HEK293 (cell line): Measurements from ENCODE around the gene TBC1D22A.

Experiments
- CTCF ChIA-PET: fragments of 350-600 bp; formaldehyde crosslinking; extraction: SDS; loops from one replicate; lab custom pipeline; 2021; ENCODE audit warnings: antibody characterized with exemption; lab: Yijun Ruan, JAX
- POLR2A ChIA-PET: fragments of 300-600 bp; formaldehyde crosslinking; extraction: SDS; loops from one replicate; lab custom pipeline; 2020; ENCODE audit warnings: antibody characterized with exemption, inconsistent platforms; lab: Yijun Ruan, JAX
- H3K27ac ChIP-seq: fragments of 200-500 bp; sonication (Bioruptor generic); 2 replicates; pipeline ENCODE4 v1.5.1; 2014; ENCODE audit warnings: low read depth, low read length, control low read depth, inconsistent platforms; ENCODE audit errors: extremely low read depth
- H3K36me3 ChIP-seq, 2 experiments: fragments of 200-500 bp in 1 of 2; sonication (Bioruptor generic) in 1 of 2; 1 replicate in 1 of 2; 2 replicates in 1 of 2; pipeline ENCODE4 v1.5.1; 2014 to 2017; ENCODE audit warnings: inconsistent platforms in 2 of 2, low read length in 2 of 2; ENCODE audit not compliant: control insufficient read depth in 2 of 2, insufficient read depth in 1 of 2
- H3K4me1 ChIP-seq: fragments of 200-500 bp; sonication (Bioruptor generic); 2 replicates; pipeline ENCODE4 v1.5.1; 2014; ENCODE audit warnings: mild to moderate bottlenecking, low read length, inconsistent platforms; ENCODE audit not compliant: control insufficient read depth, insufficient read depth
- H3K4me3 ChIP-seq: 2 replicates; pipeline ENCODE4 v1.5.1; 2011; ENCODE audit warnings: low read depth, mild to moderate bottlenecking, control low read depth, low read length, moderate library complexity
- H3K9me3 ChIP-seq: fragments of 200-500 bp; sonication (Bioruptor generic); 2 replicates; pipeline ENCODE4 v1.5.1; 2014; ENCODE audit warnings: low read depth, low read length, inconsistent platforms; ENCODE audit not compliant: control insufficient read depth, insufficient read depth
- BCL11A ChIP-seq: fragments of 450-650 bp; formaldehyde crosslinking; IDR thresholded peaks from 2 replicates; pipeline ENCODE4 v1.5.1; 2016; ENCODE audit warnings: low read depth, missing biosample characterization, missing genetic modification characterization
- GLI4 ChIP-seq: fragments of 450-650 bp; formaldehyde crosslinking; IDR thresholded peaks from 2 replicates; pipeline ENCODE4 v1.5.1; 2016; ENCODE audit warnings: missing biosample characterization, missing genetic modification characterization
- KLF16 ChIP-seq: fragments of 450-650 bp; formaldehyde crosslinking; IDR thresholded peaks from 2 replicates; pipeline ENCODE4 v1.5.1; 2017; ENCODE audit warnings: missing biosample characterization, missing genetic modification characterization
- MEIS1 ChIP-seq: sonication (generic); formaldehyde crosslinking; IDR thresholded peaks from 2 replicates; pipeline ENCODE4 v1.8.1; 2022; ENCODE audit warnings: missing genetic modification reagents, mild to moderate bottlenecking, borderline replicate concordance
- PRDM1 ChIP-seq: fragments of 450-650 bp; formaldehyde crosslinking; IDR thresholded peaks from 2 replicates; pipeline ENCODE4; 2016; ENCODE audit warnings: missing biosample characterization, missing genetic modification characterization
- REPIN1 ChIP-seq: fragments of 450-650 bp; formaldehyde crosslinking; IDR thresholded peaks from 2 replicates; pipeline ENCODE4 v1.5.1; 2017; ENCODE audit warnings: missing biosample characterization, missing genetic modification characterization, low read depth
- SALL2 ChIP-seq: fragments of 450-650 bp; formaldehyde crosslinking; IDR thresholded peaks from 2 replicates; pipeline ENCODE4 v1.5.0; 2017; ENCODE audit warnings: missing biosample characterization, mild to moderate bottlenecking, missing genetic modification characterization, borderline replicate concordance
- SCRT1 ChIP-seq: fragments of 450-650 bp; formaldehyde crosslinking; IDR thresholded peaks from 2 replicates; pipeline ENCODE4 v1.5.1; 2016; ENCODE audit warnings: missing biosample characterization, missing genetic modification characterization, borderline replicate concordance
- SP2 ChIP-seq: fragments of 450-650 bp; formaldehyde crosslinking; IDR thresholded peaks from 2 replicates; pipeline ENCODE4 v1.5.1; 2016; ENCODE audit warnings: missing biosample characterization, missing genetic modification characterization
- SP3 ChIP-seq: fragments of 450-650 bp; formaldehyde crosslinking; IDR thresholded peaks from 2 replicates; pipeline ENCODE4 v1.5.1; 2016; ENCODE audit warnings: missing biosample characterization, missing genetic modification characterization
- TRIM28 ChIP-seq: IDR thresholded peaks from 2 replicates; pipeline ENCODE4 v1.6.1; 2011; ENCODE audit warnings: low read length, control low read depth, borderline replicate concordance
- ZBTB1 ChIP-seq: fragments of 450-650 bp; formaldehyde crosslinking; IDR thresholded peaks from 2 replicates; pipeline ENCODE4 v1.5.1; 2016; ENCODE audit warnings: missing biosample characterization, missing genetic modification characterization
- ZBTB17 ChIP-seq: fragments of 450-650 bp; formaldehyde crosslinking; IDR thresholded peaks from 2 replicates; pipeline ENCODE4 v1.5.1; 2016; ENCODE audit warnings: missing biosample characterization, missing genetic modification characterization
- ZEB2 ChIP-seq: fragments of 450-650 bp; formaldehyde crosslinking; IDR thresholded peaks from 2 replicates; pipeline ENCODE4 v1.5.1; 2016; ENCODE audit warnings: missing biosample characterization, missing genetic modification characterization
- ZNF202 ChIP-seq: fragments of 450-650 bp; formaldehyde crosslinking; IDR thresholded peaks from 2 replicates; pipeline ENCODE4 v1.5.1; 2016; ENCODE audit warnings: missing biosample characterization, missing genetic modification characterization, borderline replicate concordance
- ZNF211 ChIP-seq: fragments of 450-650 bp; formaldehyde crosslinking; IDR thresholded peaks from 2 replicates; pipeline ENCODE4 v1.5.1; 2016; ENCODE audit warnings: low read depth, missing biosample characterization, missing genetic modification characterization
- ZNF223 ChIP-seq: fragments of 450-650 bp; formaldehyde crosslinking; IDR thresholded peaks from 2 replicates; pipeline ENCODE4 v1.5.1; 2016; ENCODE audit warnings: missing biosample characterization, missing genetic modification characterization
- ZNF239 ChIP-seq: fragments of 450-650 bp; formaldehyde crosslinking; IDR thresholded peaks from 2 replicates; pipeline ENCODE4 v1.5.1; 2016; ENCODE audit warnings: missing biosample characterization, missing genetic modification characterization
- ZNF274 ChIP-seq, 2 experiments: fragments of 200-500 bp in 1 of 2; fragments of 450-650 bp in 1 of 2; sonication (Bioruptor generic) in 1 of 2; formaldehyde crosslinking in 1 of 2; IDR thresholded peaks; 2 replicates each; pipeline versions ENCODE4 v1.5.1 to v1.6.1; 2014 to 2016; ENCODE audit warnings: borderline replicate concordance in 1 of 2, inconsistent platforms in 1 of 2, low read length in 1 of 2, missing biosample characterization in 1 of 2, missing genetic modification characterization in 1 of 2
- ZNF292 ChIP-seq: fragments of 450-650 bp; formaldehyde crosslinking; IDR thresholded peaks from 2 replicates; pipeline ENCODE4 v1.5.1; 2016; ENCODE audit warnings: low read depth, missing biosample characterization, missing genetic modification characterization, borderline replicate concordance
- ZNF416 ChIP-seq: fragments of 450-650 bp; formaldehyde crosslinking; IDR thresholded peaks from 2 replicates; pipeline ENCODE4 v1.5.1; 2016; ENCODE audit warnings: missing biosample characterization, missing genetic modification characterization
- ZNF433 ChIP-seq: fragments of 450-650 bp; formaldehyde crosslinking; IDR thresholded peaks from 2 replicates; pipeline ENCODE4 v1.5.1; 2016; ENCODE audit warnings: missing biosample characterization, missing genetic modification characterization, low read depth
- ZNF561 ChIP-seq: fragments of 450-650 bp; IDR thresholded peaks from 2 replicates; pipeline ENCODE4 v1.5.1; 2018; ENCODE audit warnings: missing biosample characterization, missing genetic modification characterization, borderline replicate concordance
- ZNF610 ChIP-seq: fragments of 450-650 bp; formaldehyde crosslinking; IDR thresholded peaks from 2 replicates; pipeline ENCODE4 v1.5.1; 2016; ENCODE audit warnings: missing biosample characterization, missing genetic modification characterization, borderline replicate concordance
- ZNF670 ChIP-seq: fragments of 450-650 bp; formaldehyde crosslinking; IDR thresholded peaks from 2 replicates; pipeline ENCODE4 v1.5.1; 2016; ENCODE audit warnings: missing biosample characterization, missing genetic modification characterization, low read depth
- TF ChIP-seq, protein P1 (sequence below): fragments of 450-650 bp; formaldehyde crosslinking; IDR thresholded peaks from 2 replicates; pipeline ENCODE4 v1.5.1; 2016; ENCODE audit warnings: missing biosample characterization, missing genetic modification characterization
- TF ChIP-seq, protein P2 (sequence below): fragments of 450-650 bp; formaldehyde crosslinking; IDR thresholded peaks from 2 replicates; pipeline ENCODE4 v1.5.1; 2016; ENCODE audit warnings: missing biosample characterization, missing genetic modification characterization
- TF ChIP-seq, protein P3 (sequence below): fragments of 450-650 bp; formaldehyde crosslinking; IDR thresholded peaks from 2 replicates; pipeline ENCODE4 v1.5.1; 2017; ENCODE audit warnings: missing biosample characterization, mild to moderate bottlenecking, missing genetic modification characterization, moderate library complexity

TBC1D22A gene

DNA sequence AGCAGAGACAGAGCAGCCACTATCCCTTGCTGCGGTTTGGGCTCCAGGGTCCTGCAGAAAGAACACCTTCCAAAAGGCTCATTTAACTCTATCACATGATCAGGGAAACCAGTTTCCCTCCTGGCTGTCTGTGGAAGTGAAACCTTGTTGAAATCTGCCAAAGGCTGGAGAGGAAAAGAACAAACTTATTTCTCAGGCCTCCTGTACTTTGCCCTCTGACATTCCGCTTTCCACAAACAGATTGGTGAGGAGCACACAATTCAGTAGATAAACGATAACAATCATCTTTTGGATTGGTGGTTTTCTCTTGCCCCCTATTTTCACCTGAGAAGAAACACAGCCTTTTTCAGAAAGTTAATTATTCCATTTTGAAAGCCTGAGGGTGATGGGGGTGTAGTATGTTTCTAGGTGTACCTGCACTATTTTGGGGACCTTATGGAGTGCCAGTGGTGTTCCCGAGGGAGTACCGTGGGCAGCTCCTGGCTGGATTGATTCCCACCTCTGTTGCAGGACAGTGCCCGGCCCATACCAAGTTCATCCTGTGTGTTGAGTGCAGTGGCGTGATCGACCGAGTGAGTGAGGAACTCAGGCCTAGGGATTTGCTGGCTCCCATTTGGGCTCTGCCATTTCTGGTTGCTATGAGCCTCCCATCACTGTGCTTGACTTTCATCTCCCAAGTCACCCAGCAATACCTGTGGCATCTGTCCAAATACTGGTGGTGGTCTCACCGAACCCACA lies 102.0 kb downstream of the TBC1D22A start:
- Histone ChIP-seq H3K36me3 (no peaks in the 10 kb centered on the region), H3K27ac (no peak overlapping the region), H3K4me1 (no peaks in the 10 kb centered on the region), H3K4me3 (no peak overlapping the region), H3K9me3 (no peaks in the 10 kb centered on the region)
- CTCF ChIA-PET, result interaction anchor here (0.9 kb wide), 1 partner anchor 62 kb away, joined by 4 read pairs; no protein-coding TSS in a partner anchor
- POLR2A ChIA-PET, result no interaction called here
- TF ChIP-seq ZNF223 (no peak), ZEB2 (tag by site-specific recombination) (no peak), REPIN1 (no peak), TRIM28 (no peak), BCL11A (no peak), ZNF292 (tag by site-specific recombination) (no peak), ZNF670 (tag by site-specific recombination) (no peak), ZNF416 (tag by site-specific recombination) (no peak), ZNF239 (tag by site-specific recombination) (no peak), KLF16 (tag by site-specific recombination) (no peak), SP2 (no peak), ZNF202 (tag by site-specific recombination) (no peak), ZNF274 (IDR thresholded peaks at IDR 0.05; ENCODE audit: low read length) (no peak), ZNF274 (tag by site-specific recombination; IDR thresholded peaks at IDR 0.05; ENCODE audit: borderline replicate concordance) (no peak), SALL2 (tag by site-specific recombination) (no peak), MEIS1 (no peak), ZBTB17 (tag by site-specific recombination) (no peak), ZNF561 (no peak)
- TF ChIP-seq, protein P1, sequence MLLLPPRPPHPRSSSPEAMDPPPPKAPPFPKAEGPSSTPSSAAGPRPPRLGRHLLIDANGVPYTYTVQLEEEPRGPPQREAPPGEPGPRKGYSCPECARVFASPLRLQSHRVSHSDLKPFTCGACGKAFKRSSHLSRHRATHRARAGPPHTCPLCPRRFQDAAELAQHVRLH (tag by site-specific recombination), result no peak
- TF ChIP-seq, protein P2, sequence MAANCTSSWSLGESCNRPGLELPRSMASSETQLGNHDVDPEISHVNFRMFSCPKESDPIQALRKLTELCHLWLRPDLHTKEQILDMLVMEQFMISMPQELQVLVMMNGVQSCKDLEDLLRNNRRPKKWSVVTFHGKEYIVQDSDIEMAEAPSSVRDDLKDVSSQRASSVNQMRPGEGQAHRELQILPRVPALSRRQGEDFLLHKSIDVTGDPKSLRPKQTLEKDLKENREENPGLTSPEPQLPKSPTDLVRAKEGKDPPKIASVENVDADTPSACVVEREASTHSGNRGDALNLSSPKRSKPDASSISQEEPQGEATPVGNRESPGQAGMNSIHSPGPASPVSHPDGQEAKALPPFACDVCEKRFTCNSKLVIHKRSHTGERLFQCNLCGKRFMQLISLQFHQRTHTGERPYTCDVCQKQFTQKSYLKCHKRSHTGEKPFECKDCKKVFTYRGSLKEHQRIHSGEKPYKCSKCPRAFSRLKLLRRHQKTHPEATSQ (tag by site-specific recombination), result no peak

DNA sequence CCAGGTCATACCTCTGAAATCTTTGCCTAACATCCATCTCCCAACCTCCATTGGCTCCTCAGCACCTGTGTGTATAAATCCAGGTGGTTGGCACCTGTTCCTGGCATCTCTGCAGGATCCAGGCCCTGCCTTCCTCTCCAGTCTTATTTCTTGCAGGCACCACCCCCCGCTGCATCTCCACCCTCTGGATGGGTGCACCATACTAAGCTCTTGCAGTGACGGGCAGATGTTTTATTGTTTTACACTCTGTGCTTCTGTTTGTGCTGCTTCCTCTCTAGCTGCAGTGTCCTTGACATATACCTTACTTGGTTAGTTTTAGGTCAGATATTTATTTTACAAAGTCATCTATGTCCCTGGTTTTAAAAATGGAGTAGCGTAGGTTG lies 102.6 kb downstream of the TBC1D22A start:
- Histone ChIP-seq H3K4me1 (no peaks in the 10 kb centered on the region), H3K36me3 (no peaks in the 10 kb centered on the region)
- POLR2A ChIA-PET, result no interaction called here
- TF ChIP-seq SCRT1 (tag by site-specific recombination) (no peak), ZNF416 (tag by site-specific recombination) (no peak), SP2 (no peak), SP3 (tag by site-specific recombination) (no peak), ZBTB1 (no peak), ZNF433 (tag by site-specific recombination) (no peak), PRDM1 (tag by site-specific recombination) (no peak), GLI4 (tag by site-specific recombination) (no peak), ZNF610 (no peak), ZNF211 (tag by site-specific recombination) (no peak)
- TF ChIP-seq, protein P3, sequence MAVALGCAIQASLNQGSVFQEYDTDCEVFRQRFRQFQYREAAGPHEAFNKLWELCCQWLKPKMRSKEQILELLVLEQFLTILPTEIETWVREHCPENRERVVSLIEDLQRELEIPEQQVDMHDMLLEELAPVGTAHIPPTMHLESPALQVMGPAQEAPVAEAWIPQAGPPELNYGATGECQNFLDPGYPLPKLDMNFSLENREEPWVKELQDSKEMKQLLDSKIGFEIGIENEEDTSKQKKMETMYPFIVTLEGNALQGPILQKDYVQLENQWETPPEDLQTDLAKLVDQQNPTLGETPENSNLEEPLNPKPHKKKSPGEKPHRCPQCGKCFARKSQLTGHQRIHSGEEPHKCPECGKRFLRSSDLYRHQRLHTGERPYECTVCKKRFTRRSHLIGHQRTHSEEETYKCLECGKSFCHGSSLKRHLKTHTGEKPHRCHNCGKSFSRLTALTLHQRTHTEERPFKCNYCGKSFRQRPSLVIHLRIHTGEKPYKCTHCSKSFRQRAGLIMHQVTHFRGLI (tag by site-specific recombination), result no peak
- TF ChIP-seq, all 188 proteins: peak for 0
- Histone ChIP-seq H3K9me3 (no peaks in the 10 kb centered on the region), H3K27ac (no peak overlapping the region), H3K4me3 (no peak overlapping the region)
- CTCF ChIA-PET, result no interaction called here
